ENCODE measurements around the gene IVD.

DNA sequence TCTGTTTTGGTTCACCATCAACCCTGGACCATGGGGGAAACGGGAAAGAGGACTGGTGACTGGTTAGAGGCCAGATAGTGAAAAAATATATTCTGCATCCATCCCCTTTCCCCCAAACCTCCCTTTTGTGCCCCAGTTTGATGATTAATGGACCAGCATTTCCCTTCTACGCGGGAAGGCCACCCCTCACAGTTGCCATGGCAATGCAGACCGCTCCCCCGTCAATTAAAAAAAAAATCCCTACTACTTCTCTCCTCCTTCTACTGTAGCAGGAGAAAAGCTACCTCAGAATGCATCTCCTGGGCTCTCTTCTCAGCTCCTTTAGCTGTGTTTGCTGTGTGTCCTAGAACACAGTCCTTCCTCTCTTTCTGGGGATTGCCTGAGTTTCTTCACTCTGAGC lies 39.1 kb downstream of the IVD start:
- no peak for TF ChIP-seq EZH2 (IDR thresholded peaks at IDR 0.05)
- TF ChIP-seq, protein P1, sequence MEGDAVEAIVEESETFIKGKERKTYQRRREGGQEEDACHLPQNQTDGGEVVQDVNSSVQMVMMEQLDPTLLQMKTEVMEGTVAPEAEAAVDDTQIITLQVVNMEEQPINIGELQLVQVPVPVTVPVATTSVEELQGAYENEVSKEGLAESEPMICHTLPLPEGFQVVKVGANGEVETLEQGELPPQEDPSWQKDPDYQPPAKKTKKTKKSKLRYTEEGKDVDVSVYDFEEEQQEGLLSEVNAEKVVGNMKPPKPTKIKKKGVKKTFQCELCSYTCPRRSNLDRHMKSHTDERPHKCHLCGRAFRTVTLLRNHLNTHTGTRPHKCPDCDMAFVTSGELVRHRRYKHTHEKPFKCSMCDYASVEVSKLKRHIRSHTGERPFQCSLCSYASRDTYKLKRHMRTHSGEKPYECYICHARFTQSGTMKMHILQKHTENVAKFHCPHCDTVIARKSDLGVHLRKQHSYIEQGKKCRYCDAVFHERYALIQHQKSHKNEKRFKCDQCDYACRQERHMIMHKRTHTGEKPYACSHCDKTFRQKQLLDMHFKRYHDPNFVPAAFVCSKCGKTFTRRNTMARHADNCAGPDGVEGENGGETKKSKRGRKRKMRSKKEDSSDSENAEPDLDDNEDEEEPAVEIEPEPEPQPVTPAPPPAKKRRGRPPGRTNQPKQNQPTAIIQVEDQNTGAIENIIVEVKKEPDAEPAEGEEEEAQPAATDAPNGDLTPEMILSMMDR (IDR thresholded peaks at IDR 0.05), result no peak
- TF ChIP-seq EZH2phosphoT487 (IDR thresholded peaks at IDR 0.05), result no peak
